Osteoblast (primary cell): Measurements from ENCODE around the gene ONECUT2. TPM values are rescaled to one million over a fixed set of nuclear protein-coding genes. Genes with fewer than 3 reads are reported as not detected.

Experiments
- DNase-seq: peaks from one replicate; pipeline ENCODE4 v3.0.0; 2011; ENCODE audit warnings: low spot score, mixed read lengths; ENCODE audit not compliant: insufficient read length; ENCODE audit errors: missing footprints
- H2AFZ ChIP-seq: 2 replicates; pipeline ENCODE4 v1.6.0; 2011; ENCODE audit warnings: mild to moderate bottlenecking, low read length
- H3K27ac ChIP-seq: 2 replicates; pipeline ENCODE4 v1.5.1; 2011; ENCODE audit warnings: mild to moderate bottlenecking, low read depth, low read length, moderate library complexity
- H3K27me3 ChIP-seq: 2 replicates; pipeline ENCODE4 v1.6.0; 2012; ENCODE audit warnings: mild to moderate bottlenecking, control low read depth, inconsistent platforms, low read length, moderate library complexity; ENCODE audit not compliant: insufficient read depth
- H3K36me3 ChIP-seq: 2 replicates; pipeline ENCODE4 v1.5.1; 2011; ENCODE audit warnings: mild to moderate bottlenecking, low read length, control low read depth, moderate library complexity; ENCODE audit not compliant: insufficient read depth
- H3K4me1 ChIP-seq: 2 replicates; pipeline ENCODE4 v1.5.1; 2011; ENCODE audit warnings: mild to moderate bottlenecking, low read length, control low read depth, moderate library complexity; ENCODE audit not compliant: insufficient read depth
- H3K4me2 ChIP-seq: 2 replicates; pipeline ENCODE4 v1.6.0; 2011; ENCODE audit warnings: mild to moderate bottlenecking, low read length; ENCODE audit not compliant: insufficient read depth
- H3K4me3 ChIP-seq: fragments of 200-600 bp; sonication (generic); 3 replicates; pipeline ENCODE4 v1.5.1; 2012; ENCODE audit warnings: mild to moderate bottlenecking, low read length, inconsistent platforms; ENCODE audit not compliant: insufficient read depth
- H3K79me2 ChIP-seq: 2 replicates; pipeline ENCODE4 v1.6.0; 2012; ENCODE audit warnings: mild to moderate bottlenecking, low read length, control low read depth, inconsistent platforms; ENCODE audit not compliant: insufficient read depth
- H3K9me3 ChIP-seq: 2 replicates; pipeline ENCODE4 v1.5.1; 2011; ENCODE audit warnings: low read depth, low read length, control low read depth
- H4K20me1 ChIP-seq: 2 replicates; pipeline ENCODE4 v1.6.0; 2012; ENCODE audit warnings: mild to moderate bottlenecking, low read length, control low read depth; ENCODE audit not compliant: insufficient read depth
- total RNA-seq: library from RNA; depleted of rRNA; stranded (reverse); fragments of >200 nt; gene quantifications from 2 replicates; pipeline ENCODE4 v1.2.3, GENCODE V29; 2012
- TF ChIP-seq, protein P1 (sequence below): IDR thresholded peaks from 2 replicates; pipeline ENCODE4 v1.5.1; 2011; ENCODE audit warnings: mild to moderate bottlenecking, low read depth, low read length, moderate library complexity; ENCODE audit errors: extremely low read depth

Gene ONECUT2
- total RNA-seq, 1 donor = under 0.01 TPM

GRCh38 chr18:57416542-57416941, 18.6 kb upstream of the ONECUT2 start:
- H3K4me3 ChIP-seq = no peak overlapping the region
- no peaks in the 10 kb centered on the region for H4K20me1 ChIP-seq
- H2AFZ ChIP-seq = no peak overlapping the region
- TF ChIP-seq, protein P1, sequence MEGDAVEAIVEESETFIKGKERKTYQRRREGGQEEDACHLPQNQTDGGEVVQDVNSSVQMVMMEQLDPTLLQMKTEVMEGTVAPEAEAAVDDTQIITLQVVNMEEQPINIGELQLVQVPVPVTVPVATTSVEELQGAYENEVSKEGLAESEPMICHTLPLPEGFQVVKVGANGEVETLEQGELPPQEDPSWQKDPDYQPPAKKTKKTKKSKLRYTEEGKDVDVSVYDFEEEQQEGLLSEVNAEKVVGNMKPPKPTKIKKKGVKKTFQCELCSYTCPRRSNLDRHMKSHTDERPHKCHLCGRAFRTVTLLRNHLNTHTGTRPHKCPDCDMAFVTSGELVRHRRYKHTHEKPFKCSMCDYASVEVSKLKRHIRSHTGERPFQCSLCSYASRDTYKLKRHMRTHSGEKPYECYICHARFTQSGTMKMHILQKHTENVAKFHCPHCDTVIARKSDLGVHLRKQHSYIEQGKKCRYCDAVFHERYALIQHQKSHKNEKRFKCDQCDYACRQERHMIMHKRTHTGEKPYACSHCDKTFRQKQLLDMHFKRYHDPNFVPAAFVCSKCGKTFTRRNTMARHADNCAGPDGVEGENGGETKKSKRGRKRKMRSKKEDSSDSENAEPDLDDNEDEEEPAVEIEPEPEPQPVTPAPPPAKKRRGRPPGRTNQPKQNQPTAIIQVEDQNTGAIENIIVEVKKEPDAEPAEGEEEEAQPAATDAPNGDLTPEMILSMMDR = no peak
- no peaks in the 10 kb centered on the region for H3K27me3 ChIP-seq
- H3K79me2 ChIP-seq = no peaks in the 10 kb centered on the region
- H3K9me3 ChIP-seq = no peaks in the 10 kb centered on the region
- no peaks in the 10 kb centered on the region for H3K4me1 ChIP-seq
- no peak overlapping the region for H3K27ac ChIP-seq
- no peaks in the 10 kb centered on the region for H3K36me3 ChIP-seq
- no peak overlapping the region for H3K4me2 ChIP-seq
- no peak for DNase-seq

- H3K4me3 ChIP-seq = no peak overlapping the region
- H3K79me2 ChIP-seq = no peaks in the 10 kb centered on the region
- H4K20me1 ChIP-seq = no peaks in the 10 kb centered on the region
- no peak overlapping the region for H2AFZ ChIP-seq
- H3K27me3 ChIP-seq = peaks cover 13% of the 10 kb centered on the region
- no peaks in the 10 kb centered on the region for H3K9me3 ChIP-seq
- H3K4me1 ChIP-seq = no peaks in the 10 kb centered on the region
- DNase-seq = no peak
- no peaks in the 10 kb centered on the region for H3K36me3 ChIP-seq
- H3K4me2 ChIP-seq = no peak overlapping the region
- no peak overlapping the region for H3K27ac ChIP-seq
- TF ChIP-seq, protein P1 = no peak
Measured at GRCh38 chr18:57422313-57422872, 12.8 kb upstream of the ONECUT2 start.

- Histone ChIP-seq H3K36me3 (no peaks in the 10 kb centered on the region), H3K4me1 (no peaks in the 10 kb centered on the region), H3K27me3 (peaks cover 27% of the 10 kb centered on the region), H3K9me3 (no peaks in the 10 kb centered on the region), H3K27ac (no peak overlapping the region), H2AFZ (no peak overlapping the region), H3K4me2 (no peak overlapping the region), H3K79me2 (no peaks in the 10 kb centered on the region), H4K20me1 (no peaks in the 10 kb centered on the region), H3K4me3 (no peak overlapping the region)
- TF ChIP-seq, protein P1 = no peak
- DNase-seq = no peak
Measured at GRCh38 chr18:57423821-57424220, 11.4 kb upstream of the ONECUT2 start.

DNA sequence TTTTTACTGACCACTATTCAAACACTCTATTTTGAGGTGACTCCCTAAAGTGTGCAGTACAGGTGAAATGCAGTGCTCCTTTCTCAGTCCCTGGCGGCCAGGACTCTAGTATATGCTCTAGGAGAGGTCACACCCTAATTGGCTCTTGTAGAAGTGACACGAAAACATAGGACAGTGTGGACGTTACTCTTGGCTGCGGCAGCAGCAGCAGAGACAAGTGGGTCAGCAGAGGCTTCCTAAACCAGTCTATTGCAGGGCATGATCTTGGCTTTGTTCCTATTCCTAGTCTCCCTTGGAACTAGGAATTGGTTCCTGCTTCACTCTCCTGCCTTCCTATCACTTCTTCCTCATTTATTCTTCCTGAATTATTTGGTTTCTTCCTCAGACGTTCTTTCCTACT, 10.1 kb upstream of the ONECUT2 start:
- Histone ChIP-seq H3K4me1 (no peaks in the 10 kb centered on the region), H3K27ac (no peak overlapping the region), H3K4me3 (no peak overlapping the region), H3K36me3 (no peaks in the 10 kb centered on the region), H3K79me2 (no peaks in the 10 kb centered on the region), H3K27me3 (peaks cover 40% of the 10 kb centered on the region), H4K20me1 (no peaks in the 10 kb centered on the region), H3K4me2 (no peak overlapping the region), H2AFZ (no peak overlapping the region), H3K9me3 (no peaks in the 10 kb centered on the region)
- no peak for DNase-seq
- TF ChIP-seq, protein P1 = no peak
